Measurements from ENCODE around the gene TREH.
"Not testable (repeated sequence)": the region's sequence is repeated elsewhere in the genome, so short reads cannot be mapped to it uniquely, and the experiment has no call there.

TREH gene

GRCh38 chr11:118697346-118697745 lies 17.9 kb upstream of the TREH start:
- in situ Hi-C loops (cut with MboI; ENCODE audit: low sequenced_read_pairs): no loop called here

- in situ Hi-C loops (cut with MboI; ENCODE audit: low sequenced_read_pairs): no loop called here
Observed at GRCh38 chr11:118696673-118697226, 17.3 kb upstream of the TREH start.

GRCh38 chr11:118694771-118695170 lies 15.3 kb upstream of the TREH start:
- in situ Hi-C loops (cut with MboI; ENCODE audit: low sequenced_read_pairs): no loop called here

GRCh38 chr11:118694185-118694584 lies 14.7 kb upstream of the TREH start:
- in situ Hi-C loops (cut with MboI; ENCODE audit: low sequenced_read_pairs): no loop called here

- in situ Hi-C loops (cut with MboI; ENCODE audit: low sequenced_read_pairs): no loop called here
Observed at GRCh38 chr11:118691926-118692830, 12.7 kb upstream of the TREH start.

DNA sequence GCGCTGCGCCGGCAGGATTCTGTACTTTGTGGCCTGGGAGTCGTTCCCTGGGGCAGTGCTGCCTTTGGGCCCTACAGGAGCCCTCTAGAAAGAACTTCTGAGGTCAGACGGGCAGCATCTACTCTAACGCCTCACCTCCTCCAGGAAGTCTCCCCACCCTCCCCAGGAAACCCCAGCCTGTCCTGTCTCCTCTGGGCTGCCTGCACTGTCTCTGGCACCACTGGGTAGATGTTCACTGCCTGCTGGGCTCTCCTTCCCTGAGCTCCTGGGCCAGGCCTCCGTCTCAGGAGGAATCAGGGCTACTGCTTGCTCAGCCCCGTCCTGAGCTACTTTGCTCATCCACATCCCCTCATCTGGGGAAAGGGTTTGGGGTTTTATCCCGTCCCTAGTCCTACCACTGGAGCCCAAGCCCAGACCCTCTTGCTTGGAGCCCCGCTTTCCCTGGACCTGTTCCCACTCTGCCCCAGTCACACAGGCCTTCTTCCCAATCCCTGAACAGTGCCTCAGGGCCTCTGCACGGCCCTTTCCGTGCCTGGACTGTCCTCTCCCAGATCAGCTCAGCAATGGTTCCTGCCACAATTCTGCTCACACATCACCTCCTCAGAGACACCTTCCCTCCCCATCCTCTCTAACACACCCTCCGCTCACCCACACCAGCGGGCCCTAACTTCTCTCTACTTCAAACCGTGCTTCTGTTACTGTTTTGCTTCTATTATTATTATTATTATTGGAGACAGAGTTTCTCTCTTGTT lies 11.3 kb upstream of the TREH start:
- in situ Hi-C loops (cut with MboI; ENCODE audit: low sequenced_read_pairs): no loop called here

GRCh38 chr11:118689852-118690552 lies 10.6 kb upstream of the TREH start:
- in situ Hi-C loops (cut with MboI; ENCODE audit: low sequenced_read_pairs): no loop called here

DNA sequence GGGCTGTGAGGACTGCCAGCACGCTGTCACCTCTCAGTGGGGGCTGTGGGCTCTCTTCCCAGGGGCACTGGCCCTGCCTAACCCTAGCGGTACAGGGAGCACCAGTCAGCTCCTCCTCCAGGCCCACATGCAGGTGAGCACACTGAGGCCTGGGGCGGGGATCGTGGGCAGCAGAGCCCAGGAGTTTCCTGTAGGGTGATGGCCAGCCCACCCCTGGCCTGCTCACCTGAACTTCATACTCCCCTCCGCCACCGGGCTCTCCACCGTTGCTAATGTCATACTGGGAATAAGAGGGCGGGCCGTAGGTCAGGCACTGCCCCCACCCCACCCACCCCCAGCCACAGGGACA lies 10.0 kb upstream of the TREH start:
- in situ Hi-C loops (cut with MboI; ENCODE audit: low sequenced_read_pairs): no loop called here

DNA sequence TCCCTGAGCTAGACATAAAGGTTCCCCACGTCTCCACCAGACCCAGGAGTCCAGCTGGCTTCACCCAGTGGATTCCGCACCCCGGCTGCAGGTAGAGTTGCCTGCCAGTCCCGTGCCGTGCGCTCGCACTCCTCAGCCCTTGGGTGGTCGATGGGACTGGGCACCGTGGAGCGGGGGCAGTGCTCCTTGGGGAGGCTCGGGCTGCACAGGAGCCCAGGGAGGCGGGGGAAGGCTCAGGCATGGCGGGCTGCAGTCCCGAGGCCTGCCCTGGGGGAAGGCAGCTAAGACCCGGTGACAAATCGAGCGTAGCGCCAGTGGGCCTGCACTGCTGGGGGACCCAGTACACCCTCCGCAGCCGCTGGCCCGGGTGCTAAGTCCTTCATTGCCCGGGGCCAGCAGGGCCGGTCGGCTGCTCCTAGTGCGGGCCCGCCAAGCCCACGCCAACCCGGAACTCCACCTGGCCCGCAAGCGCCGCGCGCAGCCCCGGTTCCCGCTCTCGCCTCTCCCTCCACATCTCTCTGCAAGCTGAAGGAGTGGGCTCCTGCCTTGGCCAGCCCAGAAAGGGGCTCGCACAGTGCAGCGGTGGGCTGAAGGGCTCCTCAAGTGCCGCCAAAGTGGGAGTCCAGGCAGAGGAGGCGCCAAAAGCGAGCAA lies 9.5 kb upstream of the TREH start:
- in situ Hi-C loops (cut with MboI; ENCODE audit: low sequenced_read_pairs): no loop called here

- in situ Hi-C loops (cut with MboI; ENCODE audit: low sequenced_read_pairs): not testable (repeated sequence)
Observed at GRCh38 chr11:118688339-118688738, 8.9 kb upstream of the TREH start.

DNA sequence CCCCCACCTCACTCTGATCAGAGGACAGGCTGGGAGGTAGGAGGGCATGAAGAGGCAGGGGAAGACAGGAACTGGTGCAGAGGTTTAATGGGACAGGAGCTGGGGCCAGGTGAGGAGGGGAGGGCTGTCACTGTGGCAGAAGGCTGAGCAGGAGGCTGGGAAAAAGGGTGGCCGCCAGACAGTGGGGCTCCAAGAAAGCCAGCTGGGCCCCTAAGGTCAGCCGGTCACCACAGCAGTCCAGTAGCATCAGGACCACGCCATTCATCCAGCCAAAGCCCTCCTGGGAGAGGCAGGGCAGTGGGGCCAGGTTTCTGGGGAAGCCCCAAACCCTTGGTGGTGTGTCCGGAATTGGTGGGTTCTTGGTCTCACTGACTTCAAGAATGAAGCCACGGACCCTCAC lies 8.5 kb upstream of the TREH start:
- in situ Hi-C loops (cut with MboI; ENCODE audit: low sequenced_read_pairs): no loop called here

- in situ Hi-C loops (cut with MboI; ENCODE audit: low sequenced_read_pairs): no loop called here
Observed at GRCh38 chr11:118684187-118684586, 4.7 kb upstream of the TREH start.

- in situ Hi-C loops (cut with MboI; ENCODE audit: low sequenced_read_pairs): not testable (repeated sequence)
Observed at GRCh38 chr11:118682939-118683338, 3.5 kb upstream of the TREH start.

GRCh38 chr11:118682372-118682771 lies 2.9 kb upstream of the TREH start:
- in situ Hi-C loops (cut with MboI; ENCODE audit: low sequenced_read_pairs): no loop called here

DNA sequence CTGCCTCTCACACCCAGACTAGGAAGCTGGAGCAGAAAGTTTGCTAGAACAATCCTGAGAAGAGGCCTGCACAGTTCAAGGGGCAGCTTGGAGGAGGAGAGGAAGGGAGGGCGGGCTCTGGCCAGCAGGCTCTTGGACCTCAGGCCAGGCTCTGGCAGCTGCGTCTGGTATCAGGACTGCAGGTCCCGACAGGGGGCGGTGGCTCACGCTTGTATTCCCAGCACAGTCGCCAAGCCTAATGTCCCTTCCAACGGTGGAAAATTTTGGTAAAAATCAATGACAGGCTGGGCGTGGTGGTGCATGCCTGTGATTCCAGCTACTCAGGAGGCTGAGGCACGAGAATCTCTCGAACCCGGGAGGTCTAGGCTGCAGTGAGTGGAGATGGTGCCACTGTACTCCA lies 542 bp downstream of the TREH start:
- in situ Hi-C loops (cut with MboI; ENCODE audit: low sequenced_read_pairs): not testable (repeated sequence)

DNA sequence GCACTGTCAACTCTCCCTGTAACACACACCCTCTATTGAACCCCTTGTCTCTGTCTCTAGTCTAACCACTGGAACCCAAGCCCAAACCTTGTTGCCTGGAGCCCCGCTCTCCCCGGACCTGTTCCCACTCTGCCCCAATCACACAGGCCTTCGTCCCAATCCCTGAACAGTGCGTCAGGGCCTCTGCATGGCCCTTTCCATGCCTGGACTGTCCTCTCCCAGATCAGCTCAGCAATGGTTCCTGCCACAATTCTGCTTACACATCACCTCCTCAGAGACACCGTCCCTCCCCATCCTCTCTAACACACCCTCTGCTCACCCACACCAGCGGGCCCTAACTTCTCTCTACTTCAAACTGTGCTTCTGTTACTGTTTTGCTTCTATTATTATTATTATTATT lies 1.5 kb downstream of the TREH start:
- in situ Hi-C loops (cut with MboI; ENCODE audit: low sequenced_read_pairs): no loop called here

DNA sequence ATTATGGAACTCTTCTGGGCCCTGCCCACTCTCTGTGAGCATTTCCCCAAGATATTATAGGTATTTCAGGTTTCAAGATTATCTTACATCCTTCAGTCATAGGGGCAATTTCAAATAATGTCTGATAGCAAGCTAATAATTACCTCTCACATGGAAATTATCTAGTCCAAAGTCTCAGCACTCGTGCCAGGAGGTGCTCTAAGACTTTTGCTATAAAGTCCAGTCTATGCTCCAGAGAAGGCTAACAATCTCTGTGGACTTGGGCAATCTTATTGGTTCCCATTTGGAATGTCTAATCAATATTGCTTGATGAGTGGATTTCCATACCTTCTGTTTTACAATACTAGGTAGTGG lies 5.4 kb downstream of the TREH start:
- in situ Hi-C loops (cut with MboI; ENCODE audit: low sequenced_read_pairs): no loop called here

GRCh38 chr11:118673361-118674081 lies 5.9 kb downstream of the TREH start:
- in situ Hi-C loops (cut with MboI; ENCODE audit: low sequenced_read_pairs): no loop called here

DNA sequence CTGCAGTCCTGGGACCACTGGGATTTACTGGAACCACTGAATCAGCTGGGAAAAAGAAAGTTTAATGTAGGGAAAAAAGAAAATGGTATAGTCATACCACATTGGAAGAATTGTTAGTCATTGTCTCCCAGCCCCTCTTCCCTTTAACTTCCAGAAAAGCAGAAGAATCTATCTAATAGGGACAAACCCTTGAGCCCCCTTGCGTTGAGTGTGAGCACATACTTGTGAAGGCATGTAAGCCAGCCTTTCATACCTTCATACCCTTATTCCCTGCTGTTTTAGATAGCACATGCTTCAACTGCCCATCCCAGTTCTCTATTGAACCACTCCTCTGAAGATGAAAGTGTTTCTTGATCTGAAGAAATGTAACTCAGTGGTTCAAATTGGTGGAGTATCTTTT lies 6.6 kb downstream of the TREH start:
- in situ Hi-C loops (cut with MboI; ENCODE audit: low sequenced_read_pairs): no loop called here

GRCh38 chr11:118671254-118671653 lies 8.2 kb downstream of the TREH start:
- in situ Hi-C loops (cut with MboI; ENCODE audit: low sequenced_read_pairs): no loop called here

Data from HL-60/S4 treated with retinoic acid at 250 ng/mL for 4 days and 3 days (cell line).